Thoracic aorta (tissue), 2 donors: ENCODE results near the gene SGMS2. TPM values are rescaled to one million over a fixed set of nuclear protein-coding genes. Genes with fewer than 3 reads are reported as not detected.
"Not testable (repeated sequence)": the region's sequence is repeated elsewhere in the genome, so short reads cannot be mapped to it uniquely, and the experiment has no call there.

ENCODE experiments used
- ATAC-seq: fragments of 150-250 bp; one replicate; pipeline ENCODE4 v1.8.0; 2017; ENCODE audit warnings: low read depth; ENCODE audit not compliant: insufficient number of reproducible peaks, low FRiP score
- DNase-seq: peaks from one replicate; pipeline ENCODE4 v3.0.0-alpha.2; 2020; ENCODE audit warnings: low spot score
- H3K27ac ChIP-seq, 2 donors: fragments of 200-600 bp; sonication (generic); 1 replicate in 1 of 2; 2 replicates in 1 of 2; pipeline ENCODE4 v1.5.1; 2016; ENCODE audit warnings: mild to moderate bottlenecking in 2 of 2, moderate library complexity in 2 of 2
- H3K27me3 ChIP-seq: fragments of 200-600 bp; sonication (generic); replicated peaks from 2 replicates; pipeline ENCODE4 v1.6.0; 2016; ENCODE audit warnings: mild to moderate bottlenecking; ENCODE audit not compliant: insufficient read depth
- H3K36me3 ChIP-seq: fragments of 200-600 bp; sonication (generic); one replicate; pipeline ENCODE4 v1.5.1; 2016
- H3K4me1 ChIP-seq, 2 donors: fragments of 200-600 bp; sonication (generic); 1 replicate in 1 of 2; 2 replicates in 1 of 2; pipeline versions ENCODE4 v1.5.1 to v1.6.0; 2016; ENCODE audit warnings: low read depth in 2 of 2, mild to moderate bottlenecking in 1 of 2; ENCODE audit not compliant: control insufficient read depth in 1 of 2
- H3K4me3 ChIP-seq: fragments of 200-600 bp; sonication (generic); 2 replicates; pipeline ENCODE4 v1.5.1; 2016; ENCODE audit warnings: mild to moderate bottlenecking
- H3K9me3 ChIP-seq: fragments of 200-600 bp; sonication (generic); 2 replicates; pipeline ENCODE4 v1.5.1; 2016
- CTCF ChIP-seq: fragments of 200-600 bp; sonication (generic); IDR thresholded peaks from one replicate; pipeline ENCODE4 v1.5.1; 2019; ENCODE audit warnings: antibody characterized with exemption
- total RNA-seq, 2 donors: library from RNA; depleted of rRNA; stranded (reverse); fragments of >200 nt; gene quantifications; one replicate each; pipeline versions ENCODE4 v1.1.0 to v1.2.3, GENCODE V29; 2016

The SGMS2 gene
- total RNA-seq, 2 donors from 2014 or later: 119 to 231 TPM

- no peak for TF ChIP-seq CTCF
- DNase-seq: no peak
- H3K36me3 ChIP-seq: no peaks in the 10 kb centered on the region
- no peak overlapping the region for H3K4me3 ChIP-seq
- no peak for ATAC-seq
- no peaks in the 10 kb centered on the region for H3K27me3 ChIP-seq
- H3K9me3 ChIP-seq: no peaks in the 10 kb centered on the region
- peak overlapping the region in 1 of 2 donors; percentile 10 for H3K27ac ChIP-seq
- H3K4me1 ChIP-seq: peaks cover 12 to 26% of the 10 kb centered on the region in 2 donors
Observed at GRCh38 chr4:107897823-107898222, 73.1 kb downstream of the SGMS2 start.

- H3K27ac ChIP-seq: no peak overlapping the region
- H3K27me3 ChIP-seq: no peaks in the 10 kb centered on the region
- H3K4me3 ChIP-seq: no peak overlapping the region
- no peak for DNase-seq
- H3K36me3 ChIP-seq: no peaks in the 10 kb centered on the region
- no peak for ATAC-seq
- peaks cover 12 to 26% of the 10 kb centered on the region in 2 donors for H3K4me1 ChIP-seq
- TF ChIP-seq CTCF: no peak
- H3K9me3 ChIP-seq: no peaks in the 10 kb centered on the region
Observed at GRCh38 chr4:107900067-107900466, 75.3 kb downstream of the SGMS2 start.

- peaks cover 11 to 26% of the 10 kb centered on the region in 2 donors for H3K4me1 ChIP-seq
- H3K4me3 ChIP-seq: no peak overlapping the region
- TF ChIP-seq CTCF: no peak
- DNase-seq: no peak
- H3K27ac ChIP-seq: no peak overlapping the region
- H3K27me3 ChIP-seq: no peaks in the 10 kb centered on the region
- no peak for ATAC-seq
- no peaks in the 10 kb centered on the region for H3K36me3 ChIP-seq
- no peaks in the 10 kb centered on the region for H3K9me3 ChIP-seq
Observed at GRCh38 chr4:107900508-107900907, 75.8 kb downstream of the SGMS2 start.

GRCh38 chr4:107901213-107901934, 76.6 kb downstream of the SGMS2 start:
- Histone ChIP-seq H3K4me3 (no peak overlapping the region), H3K9me3 (no peaks in the 10 kb centered on the region), H3K4me1 (peaks cover 4 to 17% of the 10 kb centered on the region in 2 donors), H3K27ac (no peak overlapping the region), H3K27me3 (no peaks in the 10 kb centered on the region), H3K36me3 (no peaks in the 10 kb centered on the region)
- TF ChIP-seq CTCF: no peak
- ATAC-seq (no peak), DNase-seq (no peak)

GRCh38 chr4:107902715-107903114, 78.0 kb downstream of the SGMS2 start:
- ATAC-seq: no peak
- peaks cover 0 to 4% of the 10 kb centered on the region in 2 donors for H3K4me1 ChIP-seq

GRCh38 chr4:107905082-107905481, 80.3 kb downstream of the SGMS2 start:
- not testable (repeated sequence) for H3K4me3 ChIP-seq, H3K36me3 ChIP-seq, H3K4me1 ChIP-seq, H3K9me3 ChIP-seq, DNase-seq, H3K27me3 ChIP-seq, H3K27ac ChIP-seq, ATAC-seq

More at GRCh38 chr4:107902715-107903114, 78.0 kb downstream of the SGMS2 start:
- Histone ChIP-seq H3K27me3 (no peaks in the 10 kb centered on the region), H3K4me3 (no peak overlapping the region), H3K9me3 (no peaks in the 10 kb centered on the region), H3K27ac (no peak overlapping the region), H3K36me3 (no peaks in the 10 kb centered on the region)
- TF ChIP-seq CTCF: no peak
- DNase-seq: no peak
